Epidermal melanocyte (primary cell): ENCODE results near the gene GIMAP2.
"Not testable (repeated sequence)": the region's sequence is repeated elsewhere in the genome, so short reads cannot be mapped to it uniquely, and the experiment has no call there.

ENCODE experiments used
- DNase-seq: peaks from one replicate; pipeline ENCODE4 v3.0.0; 2011; ENCODE audit warnings: low spot score; ENCODE audit not compliant: insufficient read length

GIMAP2 gene

GRCh38 chr7:150685219-150686029 lies at the start of gene GIMAP2:
Gene GIMAP2 (plus strand): TSS chr7:150685706. CDS start chr7:150687060, 1,354 bp downstream.
- DNase-seq: no peak

GRCh38 chr7:150641854-150642253 lies 43.7 kb upstream of the GIMAP2 start:
- DNase-seq: no peak

- no peak for DNase-seq
Measured at GRCh38 chr7:150642926-150643325, 42.6 kb upstream of the GIMAP2 start.

- no peak for DNase-seq
Measured at GRCh38 chr7:150645259-150646020, 40.1 kb upstream of the GIMAP2 start.

- no peak for DNase-seq
Measured at GRCh38 chr7:150648353-150649079, 37.0 kb upstream of the GIMAP2 start.

- DNase-seq: no peak
Measured at GRCh38 chr7:150649080-150649385, 36.5 kb upstream of the GIMAP2 start.

GRCh38 chr7:150654692-150655091 lies 30.8 kb upstream of the GIMAP2 start:
- no peak for DNase-seq

GRCh38 chr7:150656047-150656446 lies 29.5 kb upstream of the GIMAP2 start:
- DNase-seq: no peak

- no peak for DNase-seq
Measured at GRCh38 chr7:150657526-150657925, 28.0 kb upstream of the GIMAP2 start.

GRCh38 chr7:150660939-150661613 lies 24.4 kb upstream of the GIMAP2 start:
- DNase-seq: no peak

GRCh38 chr7:150662821-150663220 lies 22.7 kb upstream of the GIMAP2 start:
- DNase-seq: not testable (repeated sequence)

GRCh38 chr7:150663802-150664494 lies 21.6 kb upstream of the GIMAP2 start:
- DNase-seq: no peak

- no peak for DNase-seq
Measured at GRCh38 chr7:150665089-150665748, 20.3 kb upstream of the GIMAP2 start.

- DNase-seq: no peak
Measured at GRCh38 chr7:150665896-150666295, 19.6 kb upstream of the GIMAP2 start.

GRCh38 chr7:150666412-150666811 lies 19.1 kb upstream of the GIMAP2 start:
- DNase-seq: no peak

GRCh38 chr7:150668472-150668911 lies 17.0 kb upstream of the GIMAP2 start:
- no peak for DNase-seq

- DNase-seq: no peak
Measured at GRCh38 chr7:150668977-150669376, 16.5 kb upstream of the GIMAP2 start.

- not testable (repeated sequence) for DNase-seq
Measured at GRCh38 chr7:150671798-150672585, 13.5 kb upstream of the GIMAP2 start.

- no peak for DNase-seq
Measured at GRCh38 chr7:150675714-150676113, 9.8 kb upstream of the GIMAP2 start.
